ENCODE measurements around the gene MYO9B.

MYO9B gene

DNA sequence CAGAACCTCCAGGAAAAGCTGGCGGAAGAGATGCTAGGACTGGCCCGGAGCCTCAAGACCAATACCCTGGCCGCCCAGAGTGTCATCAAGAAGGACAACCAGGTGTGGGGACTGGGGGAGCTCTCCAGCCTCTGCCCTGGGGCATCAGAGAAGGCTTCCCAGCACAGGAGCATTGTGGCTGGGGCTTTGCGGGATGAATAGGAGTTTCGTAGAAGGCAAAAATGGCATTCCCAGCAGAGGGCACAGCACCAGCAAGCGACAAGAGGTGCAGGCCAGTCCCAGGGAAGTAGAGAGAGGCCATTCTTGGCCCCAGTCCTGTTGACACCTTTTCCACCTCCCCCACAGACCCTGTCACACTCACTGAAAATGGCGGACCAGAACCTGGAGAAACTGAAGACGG lies 143.7 kb downstream of the MYO9B start:
- DNase-seq: no peak

DNA sequence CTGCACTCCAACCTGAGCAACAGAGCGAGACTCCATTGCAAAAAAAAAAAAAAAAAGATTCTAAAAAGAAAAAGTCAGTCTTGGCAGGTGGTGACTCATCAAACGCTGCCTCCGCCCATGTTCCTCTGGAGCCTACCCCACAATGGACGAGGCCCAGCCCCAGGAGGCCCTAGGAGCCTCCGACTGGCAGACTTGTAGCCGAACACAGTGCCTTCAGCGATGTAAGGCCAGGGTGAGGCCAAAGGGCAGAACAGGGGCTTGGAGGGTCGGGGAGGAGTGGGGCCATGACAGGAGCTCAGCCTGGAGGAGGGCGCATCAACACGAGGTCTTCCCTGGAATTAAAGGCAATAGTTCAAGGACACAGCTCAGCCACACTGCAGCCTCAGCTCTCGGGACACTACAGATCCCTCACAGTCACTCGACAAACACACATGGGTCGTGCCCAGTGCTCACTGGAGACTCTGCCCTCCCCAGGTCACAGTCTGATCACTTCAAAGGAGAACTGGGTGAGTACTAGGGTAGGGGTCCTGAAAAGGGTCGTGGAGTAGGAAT lies 144.7 kb downstream of the MYO9B start:
- peak; percentile 34 for DNase-seq

DNA sequence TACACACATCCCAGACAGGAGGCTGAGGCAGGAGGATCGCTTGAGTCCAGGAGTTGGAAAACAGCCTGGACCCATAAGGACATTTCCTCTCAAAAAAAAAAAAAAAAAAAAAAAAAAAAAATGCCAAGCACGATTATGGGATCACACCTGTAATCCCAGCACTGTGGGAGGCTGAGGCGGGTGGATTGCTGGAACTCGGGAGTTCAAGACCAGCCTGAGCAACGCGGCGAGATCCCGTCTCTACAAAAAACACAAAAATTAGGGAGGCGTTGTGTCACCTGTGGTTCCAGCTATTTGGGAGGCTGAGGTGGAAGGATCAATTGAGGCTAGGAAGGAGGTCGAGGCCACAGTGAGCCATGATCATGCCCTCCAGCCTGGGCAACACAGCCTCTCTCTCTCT lies 149.5 kb downstream of the MYO9B start:
- DNase-seq: no peak

DNA sequence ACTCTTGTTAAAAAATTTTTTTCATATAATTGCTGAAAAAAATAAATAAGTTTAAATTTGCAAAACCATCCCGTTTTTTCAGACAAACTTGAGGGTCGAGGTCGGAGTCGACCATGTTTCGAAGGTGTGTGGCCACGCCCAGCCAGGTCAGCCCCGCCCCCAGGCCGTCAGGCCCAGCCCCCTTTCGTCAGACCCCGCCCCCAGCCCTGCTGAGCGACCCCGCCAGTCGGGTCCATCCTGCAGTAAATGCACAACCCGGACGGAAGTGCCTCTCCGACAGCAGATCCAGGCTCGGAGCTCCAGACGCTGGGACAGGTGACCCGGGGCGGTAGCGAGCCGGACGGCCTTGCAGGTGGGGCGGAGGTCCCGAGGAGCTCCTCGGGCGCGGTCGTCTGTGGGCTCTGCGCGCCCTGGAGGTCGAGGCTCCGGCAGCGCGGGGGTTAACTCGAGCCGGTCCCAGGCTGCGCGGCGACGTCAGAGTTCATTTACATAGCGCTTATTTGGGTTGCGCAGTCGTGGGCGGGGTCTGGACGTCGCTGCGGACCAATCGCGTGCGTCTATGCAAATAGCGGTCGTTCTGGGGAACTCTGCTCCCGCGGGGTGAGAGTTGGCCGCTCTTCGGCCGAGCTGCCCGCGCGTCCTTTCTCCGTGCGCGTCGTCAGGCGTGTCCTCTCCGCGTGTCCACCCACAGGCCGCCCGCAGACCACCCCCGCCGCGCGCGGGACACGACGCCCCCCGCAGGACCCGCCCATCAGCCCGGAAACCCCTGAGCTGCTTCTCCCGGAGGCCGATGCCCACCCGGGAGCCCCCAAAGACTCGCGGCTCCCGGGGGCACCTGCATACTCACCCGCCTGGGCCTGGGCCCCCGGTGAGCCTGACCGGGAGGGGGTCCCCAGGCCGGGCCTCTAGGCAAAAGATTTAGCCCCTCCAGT lies 150.7 kb downstream of the MYO9B start, which contains the start of gene OCEL1:
Gene OCEL1, plus strand, starts transcription at position 225 of the 932 bp plus-strand sequence. Its CDS starts 22 bp downstream, at position 247.
- peak; percentile 99 for DNase-seq

DNA sequence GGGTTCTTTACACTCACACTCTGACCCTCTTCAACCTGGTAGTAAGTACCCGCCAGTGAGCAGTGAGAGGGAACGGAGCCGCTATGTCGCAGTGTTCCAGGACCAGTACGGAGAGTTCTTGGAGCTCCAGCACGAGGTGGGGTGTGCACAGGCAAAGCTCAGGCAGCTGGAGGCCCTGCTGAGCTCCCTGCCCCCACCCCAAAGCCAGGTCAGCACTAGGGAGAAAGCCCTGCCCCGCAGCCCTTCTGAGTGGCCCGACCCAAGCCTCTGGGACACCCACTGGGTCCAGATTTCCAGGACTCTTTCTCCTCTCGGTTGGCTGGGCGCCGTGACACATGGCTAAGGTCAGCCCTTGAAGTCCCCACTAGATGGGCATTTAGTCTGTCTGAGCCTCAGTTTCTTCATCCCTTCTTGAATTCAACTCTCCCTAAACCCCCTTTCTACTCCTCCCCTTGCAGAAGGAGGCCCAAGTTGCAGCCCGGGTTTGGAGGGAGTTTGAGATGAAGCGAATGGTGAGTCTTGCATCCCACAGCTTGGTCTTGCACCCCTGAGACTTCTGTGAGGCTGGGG lies 152.3 kb downstream of the MYO9B start:
- DNase-seq: no peak

- no peak for DNase-seq
Observed at GRCh38 chr19:17229890-17230289, 154.3 kb downstream of the MYO9B start.

DNA sequence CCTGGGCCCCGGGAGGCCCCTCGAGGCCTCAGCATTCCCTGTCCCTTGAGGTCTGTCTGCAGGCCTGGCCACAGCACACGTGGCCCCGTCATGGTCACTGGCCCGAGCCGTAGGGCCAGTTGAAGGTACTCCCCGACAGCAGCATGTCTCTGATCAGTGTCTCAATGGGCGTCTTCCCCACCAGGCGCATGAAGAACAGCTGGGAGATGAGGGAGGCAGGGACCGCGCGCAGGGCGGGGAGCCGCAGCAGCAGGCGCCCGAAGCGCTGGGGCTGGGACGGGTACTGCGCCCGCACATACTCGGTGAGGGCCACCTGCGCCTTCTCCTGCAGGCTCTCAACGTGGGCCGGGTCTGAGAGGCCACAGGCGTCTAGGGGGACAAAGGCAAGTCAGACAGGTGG lies 156.7 kb downstream of the MYO9B start:
- no peak for DNase-seq

GRCh38 chr19:17234911-17235299 lies 159.3 kb downstream of the MYO9B start:
- DNase-seq: peak; percentile 80

DNA sequence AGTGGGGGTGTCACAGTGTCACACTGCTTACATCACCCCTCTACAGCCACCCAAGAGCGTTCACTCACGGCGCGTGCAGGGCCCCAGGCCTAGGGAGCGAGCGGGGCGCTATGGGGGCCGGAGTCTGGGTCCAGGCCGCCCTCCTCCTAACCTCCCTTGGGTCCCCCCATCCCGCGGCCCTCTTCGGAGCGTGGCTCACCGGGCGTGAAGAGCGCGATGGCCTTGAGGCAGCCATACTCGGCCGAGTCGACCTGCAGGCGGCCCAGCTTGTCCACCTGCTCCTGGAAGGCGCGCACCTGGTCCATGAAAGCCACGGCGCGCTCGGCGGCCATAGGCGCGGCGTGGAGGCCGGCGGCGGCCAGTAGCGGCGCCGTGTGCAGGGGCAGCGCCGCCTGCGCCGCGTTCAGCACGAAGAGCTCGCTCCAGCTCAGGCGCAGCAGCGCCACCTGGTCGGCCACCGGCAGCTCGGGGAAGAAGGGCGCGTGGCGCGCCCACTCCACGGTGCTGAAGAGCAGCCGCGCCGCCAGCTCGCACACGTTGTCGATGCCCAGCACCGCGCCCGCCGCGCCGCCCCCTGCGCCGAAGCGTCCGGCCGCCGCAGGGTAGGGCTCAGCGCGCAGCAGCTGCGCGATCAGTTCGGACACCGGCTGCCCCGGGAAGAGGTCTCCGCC lies 159.9 kb downstream of the MYO9B start:
- DNase-seq: peak; percentile 78

GRCh38 chr19:17235971-17236777 lies 160.6 kb downstream of the MYO9B start:
- DNase-seq: no peak

- no peak for DNase-seq
Observed at GRCh38 chr19:17236811-17237543, 161.4 kb downstream of the MYO9B start.

DNA sequence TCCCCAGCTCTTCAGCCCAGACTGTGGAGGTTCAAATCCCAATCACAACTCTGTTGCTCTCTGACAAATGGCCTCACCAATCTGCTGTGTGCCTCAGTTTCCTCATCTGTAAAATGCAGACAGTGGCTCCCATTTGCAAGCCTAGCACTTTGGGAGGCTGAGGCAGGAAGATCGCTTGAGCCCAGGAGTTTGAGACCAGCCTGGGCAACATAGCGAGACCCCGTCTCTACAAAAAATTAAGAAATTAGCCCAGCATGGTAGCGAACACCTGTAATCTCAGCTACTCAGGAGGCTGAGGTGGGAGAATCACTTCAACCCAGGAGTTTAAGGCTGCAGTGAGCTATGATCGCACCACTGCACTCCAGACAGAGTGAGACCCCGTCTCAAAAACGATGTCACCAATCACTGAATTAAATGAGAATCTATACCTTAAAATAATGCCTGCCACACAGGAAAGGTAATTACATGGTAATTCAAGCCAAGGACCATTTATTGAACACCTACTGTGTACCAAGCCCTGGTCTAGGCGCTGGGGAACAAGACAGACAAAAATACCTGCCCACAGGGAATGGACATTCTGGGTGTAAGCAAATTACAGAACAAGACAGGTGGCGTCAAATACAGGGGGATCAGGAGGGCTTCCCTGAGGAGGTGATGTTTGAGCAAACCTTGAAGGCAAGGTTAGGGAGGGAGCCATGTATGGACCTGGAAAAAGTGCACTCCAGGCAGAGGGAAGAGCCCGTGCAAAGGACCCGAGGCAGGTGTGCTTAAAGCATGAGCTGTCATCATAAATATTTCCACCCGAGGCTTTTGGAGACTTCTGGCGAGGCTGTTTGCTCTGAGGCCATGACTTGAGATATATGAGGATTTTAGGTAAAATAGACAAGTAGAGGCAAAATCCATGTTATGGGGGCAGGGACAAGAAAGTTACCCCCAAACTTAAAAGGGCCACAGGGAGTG lies 162.4 kb downstream of the MYO9B start:
- DNase-seq: no peak

- DNase-seq: no peak
Observed at GRCh38 chr19:17240062-17240752, 164.6 kb downstream of the MYO9B start.

- no peak for DNase-seq
Observed at GRCh38 chr19:17240826-17241399, 165.3 kb downstream of the MYO9B start.

DNA sequence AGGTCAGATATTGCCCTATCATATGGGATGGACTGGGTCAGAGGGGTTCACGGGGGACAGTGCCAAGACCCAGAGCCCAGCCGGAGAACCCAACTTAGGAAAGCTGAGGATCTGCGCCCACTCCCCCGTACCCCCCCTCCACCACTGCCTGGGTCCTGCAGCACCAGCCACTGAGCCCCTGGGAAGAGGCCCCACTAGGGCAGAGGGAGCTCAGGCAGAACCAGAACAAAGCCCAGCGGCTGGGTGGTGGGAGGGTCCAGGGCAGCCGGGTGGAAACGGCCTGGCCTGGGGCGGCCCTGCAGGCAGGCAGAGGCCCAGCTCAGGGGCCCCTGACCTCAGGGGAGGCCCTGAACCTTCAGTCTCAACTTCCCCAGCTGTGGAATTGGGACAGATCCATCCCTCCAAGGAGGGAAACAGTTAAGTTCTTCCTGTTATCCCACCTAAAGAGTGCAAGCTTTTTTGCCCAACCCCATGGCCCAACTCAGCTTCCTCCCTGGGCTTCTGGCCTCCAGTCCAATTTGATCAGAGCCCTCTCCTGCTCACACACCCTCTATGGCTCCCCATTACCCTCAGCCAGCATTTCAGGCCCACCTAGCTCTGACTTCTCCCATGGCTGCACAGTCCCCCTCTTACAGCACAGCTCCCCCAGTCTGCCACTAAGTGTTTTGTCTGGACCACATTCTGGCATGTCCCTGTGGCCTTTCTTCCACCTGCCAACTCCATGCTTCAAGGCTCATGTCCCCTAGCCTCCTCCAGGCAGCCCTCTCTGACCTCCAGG lies 167.0 kb downstream of the MYO9B start:
- no peak for DNase-seq

DNA sequence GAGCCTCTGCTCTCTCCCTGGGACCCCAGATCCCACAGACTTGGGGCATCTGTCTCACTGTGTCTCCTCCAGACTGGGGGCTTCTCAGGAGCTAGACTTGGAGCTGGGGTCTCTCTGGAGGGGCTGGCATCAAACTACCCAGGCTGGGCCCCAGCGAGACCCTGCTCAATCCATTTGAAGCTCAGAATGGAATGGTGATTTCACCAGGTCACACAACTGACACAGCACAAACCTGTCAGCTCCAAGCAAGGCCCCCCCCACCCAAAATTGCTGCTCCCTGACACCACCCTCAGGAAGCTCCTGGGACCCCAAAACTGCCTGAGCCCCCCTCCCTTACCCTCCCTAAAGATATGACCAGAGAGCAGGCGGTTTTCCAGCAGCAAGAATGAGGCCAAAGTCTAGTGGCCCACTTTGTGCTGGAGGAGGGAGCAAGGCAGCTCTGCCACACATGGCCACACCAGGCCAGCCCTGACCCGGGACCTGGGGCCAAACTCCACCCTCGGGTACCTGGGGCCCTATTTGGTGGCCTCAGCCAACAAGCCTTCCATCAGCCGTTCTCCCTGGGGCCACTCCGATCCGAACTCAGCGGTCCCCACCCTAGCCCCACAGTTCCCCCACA lies 167.7 kb downstream of the MYO9B start:
- DNase-seq: no peak

DNA sequence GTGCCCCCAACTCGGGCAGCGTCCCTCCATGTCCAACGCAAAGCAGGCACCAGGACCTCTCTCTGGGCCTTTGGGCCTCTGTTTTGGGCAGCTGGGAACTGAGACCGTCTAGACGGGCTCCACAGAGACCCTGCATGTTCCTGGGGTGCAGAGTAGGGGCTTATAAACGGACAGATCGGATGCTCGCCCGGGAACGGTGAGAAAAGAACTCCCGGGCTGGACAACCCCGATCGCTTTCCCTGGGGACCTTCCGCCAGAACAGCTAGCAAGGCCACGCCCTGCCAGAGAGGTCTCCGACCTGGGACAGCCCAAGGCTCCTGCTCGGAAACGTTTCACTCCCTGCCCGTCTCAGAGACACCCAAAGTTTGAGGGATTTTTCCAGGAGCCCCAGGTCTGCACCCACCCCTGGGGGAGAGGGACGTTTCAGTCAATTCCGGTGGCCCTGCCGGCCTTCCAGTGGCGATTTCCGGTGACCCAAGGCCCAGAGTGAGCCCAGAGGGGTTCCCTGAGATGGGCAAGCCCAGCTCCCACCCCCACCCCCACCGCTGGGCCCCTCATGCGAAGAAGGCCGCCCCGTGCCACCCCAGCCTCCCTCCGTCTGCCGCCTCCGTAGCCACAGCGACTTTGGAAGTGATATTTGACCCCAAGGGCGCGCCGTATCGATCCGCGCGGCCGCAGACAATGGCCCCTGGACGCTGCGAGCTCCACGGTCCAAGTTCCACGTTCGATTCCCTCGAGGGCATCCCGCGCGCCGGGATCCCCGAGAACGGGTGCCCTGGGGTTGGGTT lies 168.4 kb downstream of the MYO9B start:
- DNase-seq: no peak

All from activated CD4-positive, alpha-beta T cell treated with anti-CD3 and anti-CD28 coated beads for 48 hours (primary cell).